ENCODE results near the gene FSD1L.

DNA sequence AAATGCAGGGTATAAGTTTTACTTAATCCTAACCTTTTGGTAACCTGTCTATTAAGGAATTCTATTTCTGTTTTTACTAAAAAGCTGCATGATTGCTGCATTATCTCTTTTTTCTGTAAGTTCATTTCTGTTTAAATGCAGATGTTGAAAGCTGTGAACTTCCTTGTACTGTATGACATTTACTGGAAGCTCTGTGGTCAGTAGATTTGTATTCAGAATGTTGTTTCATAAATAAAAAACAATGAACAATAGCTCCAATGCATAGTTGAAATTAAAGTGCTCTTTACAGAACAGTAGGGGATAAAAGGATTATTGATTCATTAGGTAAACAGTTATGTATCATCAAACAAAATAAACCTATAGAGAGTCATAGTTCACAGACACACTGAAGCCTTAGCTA is 63.6 kb downstream of the FSD1L start:
- TF ChIP-seq, protein P1, sequence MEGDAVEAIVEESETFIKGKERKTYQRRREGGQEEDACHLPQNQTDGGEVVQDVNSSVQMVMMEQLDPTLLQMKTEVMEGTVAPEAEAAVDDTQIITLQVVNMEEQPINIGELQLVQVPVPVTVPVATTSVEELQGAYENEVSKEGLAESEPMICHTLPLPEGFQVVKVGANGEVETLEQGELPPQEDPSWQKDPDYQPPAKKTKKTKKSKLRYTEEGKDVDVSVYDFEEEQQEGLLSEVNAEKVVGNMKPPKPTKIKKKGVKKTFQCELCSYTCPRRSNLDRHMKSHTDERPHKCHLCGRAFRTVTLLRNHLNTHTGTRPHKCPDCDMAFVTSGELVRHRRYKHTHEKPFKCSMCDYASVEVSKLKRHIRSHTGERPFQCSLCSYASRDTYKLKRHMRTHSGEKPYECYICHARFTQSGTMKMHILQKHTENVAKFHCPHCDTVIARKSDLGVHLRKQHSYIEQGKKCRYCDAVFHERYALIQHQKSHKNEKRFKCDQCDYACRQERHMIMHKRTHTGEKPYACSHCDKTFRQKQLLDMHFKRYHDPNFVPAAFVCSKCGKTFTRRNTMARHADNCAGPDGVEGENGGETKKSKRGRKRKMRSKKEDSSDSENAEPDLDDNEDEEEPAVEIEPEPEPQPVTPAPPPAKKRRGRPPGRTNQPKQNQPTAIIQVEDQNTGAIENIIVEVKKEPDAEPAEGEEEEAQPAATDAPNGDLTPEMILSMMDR (IDR thresholded peaks at IDR 0.05): no peak
- TF ChIP-seq POLR2A (IDR thresholded peaks at IDR 0.05): no peak

All from lower leg skin (tissue), 3 donors.